OCI-LY1 (cell line): ENCODE results near the gene CTNND2.

Source experiments
- H2AFZ ChIP-seq: fragments of 200-600 bp; sonication (generic), shearing (Covaris generic); 2 replicates; pipeline ENCODE4 v1.6.0; 2014; ENCODE audit warnings: antibody characterized with exemption, mild to moderate bottlenecking, low read length
- H3F3A ChIP-seq: fragments of 200-600 bp; sonication (generic), shearing (Covaris generic); 2 replicates; pipeline ENCODE4 v1.6.0; 2014; ENCODE audit warnings: mild to moderate bottlenecking, antibody characterized with exemption, low read length, moderate library complexity; ENCODE audit not compliant: insufficient read depth
- H3K27ac ChIP-seq: fragments of 200-600 bp; sonication (generic); 2 replicates; pipeline ENCODE4 v1.5.1; 2014; ENCODE audit warnings: low read length, mixed run types, mild to moderate bottlenecking, low read depth; ENCODE audit not compliant: poor library complexity, severe bottlenecking
- H3K27me3 ChIP-seq: fragments of 200-600 bp; sonication (generic); 2 replicates; pipeline ENCODE4 v1.6.0; 2014; ENCODE audit warnings: antibody characterized with exemption, mild to moderate bottlenecking, low read length, moderate library complexity; ENCODE audit not compliant: insufficient read depth
- H3K36me3 ChIP-seq: fragments of 200-600 bp; sonication (generic); 2 replicates; pipeline ENCODE4 v1.6.1; 2014; ENCODE audit warnings: mild to moderate bottlenecking, antibody characterized with exemption, low read length, moderate library complexity, mixed read lengths; ENCODE audit not compliant: insufficient read depth
- H3K4me1 ChIP-seq: fragments of 200-600 bp; sonication (generic); 2 replicates; pipeline ENCODE4 v1.5.1; 2014; ENCODE audit warnings: mild to moderate bottlenecking, low read length, moderate library complexity; ENCODE audit not compliant: insufficient read depth, severe bottlenecking
- H3K4me2 ChIP-seq: fragments of 200-600 bp; sonication (generic), shearing (Covaris generic); 2 replicates; pipeline ENCODE4 v1.6.1; 2014; ENCODE audit warnings: low read length
- H3K4me3 ChIP-seq: fragments of 200-600 bp; sonication (generic); 2 replicates; pipeline ENCODE4 v1.5.1; 2014; ENCODE audit warnings: low read length, low read depth, mild to moderate bottlenecking, mixed read lengths; ENCODE audit not compliant: poor library complexity, severe bottlenecking
- H3K79me2 ChIP-seq: fragments of 200-600 bp; shearing (Covaris generic); 2 replicates; pipeline ENCODE4 v1.6.1; 2016; ENCODE audit warnings: mixed run types, low read length, mixed read lengths; ENCODE audit not compliant: insufficient read depth
- H3K9ac ChIP-seq: fragments of 200-600 bp; sonication (generic), shearing (Covaris generic); 2 replicates; pipeline ENCODE4 v1.6.1; 2014; ENCODE audit warnings: mild to moderate bottlenecking, low read length, mixed read lengths
- H3K9me2 ChIP-seq: fragments of 200-600 bp; sonication (generic), shearing (Covaris generic); 2 replicates; pipeline ENCODE4 v1.6.1; 2014; ENCODE audit warnings: low read depth, mild to moderate bottlenecking, low read length, mixed read lengths
- H3K9me3 ChIP-seq: fragments of 200-600 bp; shearing (Covaris generic); 2 replicates; pipeline ENCODE4 v1.6.1; 2014; ENCODE audit warnings: low read length, mixed read lengths
- H4K20me1 ChIP-seq: fragments of 200-600 bp; sonication (generic), shearing (Covaris generic); 2 replicates; pipeline ENCODE4 v1.6.0; 2016; ENCODE audit warnings: mild to moderate bottlenecking, low read length; ENCODE audit not compliant: insufficient read depth
- CTCF ChIP-seq: fragments of 200-600 bp; sonication (generic), shearing (Covaris generic); IDR thresholded peaks from 2 replicates; pipeline ENCODE4 v1.5.1; 2017; ENCODE audit warnings: mild to moderate bottlenecking, antibody characterized with exemption, low read length, moderate library complexity, mixed read lengths
- EZH2 ChIP-seq: fragments of 200-600 bp; sonication (generic), shearing (Covaris generic); IDR thresholded peaks from 2 replicates; pipeline ENCODE4 v1.8.0; 2017; ENCODE audit warnings: borderline replicate concordance, mixed run types, mild to moderate bottlenecking, antibody characterized with exemption, low read length, moderate library complexity, mixed read lengths

Gene CTNND2

GRCh38 chr5:10974850-10975249 is 929.4 kb downstream of the CTNND2 start:
- H3K4me3 ChIP-seq = no peak overlapping the region

GRCh38 chr5:10973316-10973715 is 930.9 kb downstream of the CTNND2 start:
- Histone ChIP-seq H3K4me3 (no peak overlapping the region), H3F3A (no peaks in the 10 kb centered on the region), H3K9ac (no peak overlapping the region), H3K4me2 (no peak overlapping the region), H3K79me2 (no peaks in the 10 kb centered on the region), H3K4me1 (no peaks in the 10 kb centered on the region), H2AFZ (no peak overlapping the region), H3K27ac (no peak overlapping the region), H4K20me1 (no peaks in the 10 kb centered on the region), H3K36me3 (no peaks in the 10 kb centered on the region), H3K9me3 (no peaks in the 10 kb centered on the region), H3K27me3 (peaks cover 4% of the 10 kb centered on the region), H3K9me2 (no peaks in the 10 kb centered on the region)
- TF ChIP-seq CTCF = no peak
- no peak for TF ChIP-seq EZH2

More at GRCh38 chr5:10974850-10975249, 929.4 kb downstream of the CTNND2 start:
- H3K27ac ChIP-seq = no peak overlapping the region
- H3K27me3 ChIP-seq = no peaks in the 10 kb centered on the region
- no peak overlapping the region for H3K4me2 ChIP-seq
- no peaks in the 10 kb centered on the region for H3F3A ChIP-seq
- H2AFZ ChIP-seq = no peak overlapping the region
- H4K20me1 ChIP-seq = no peaks in the 10 kb centered on the region
- H3K79me2 ChIP-seq = no peaks in the 10 kb centered on the region
- no peak overlapping the region for H3K9ac ChIP-seq
- no peaks in the 10 kb centered on the region for H3K9me3 ChIP-seq
- no peaks in the 10 kb centered on the region for H3K36me3 ChIP-seq
- TF ChIP-seq CTCF (no peak), EZH2 (no peak)
- H3K9me2 ChIP-seq = no peaks in the 10 kb centered on the region
- no peaks in the 10 kb centered on the region for H3K4me1 ChIP-seq

GRCh38 chr5:10969684-10970180 is 934.5 kb downstream of the CTNND2 start:
- H3K4me3 ChIP-seq = no peak overlapping the region
- no peak for TF ChIP-seq EZH2
- no peak for TF ChIP-seq CTCF
- H3K36me3 ChIP-seq = no peaks in the 10 kb centered on the region
- no peak overlapping the region for H3K4me2 ChIP-seq
- no peaks in the 10 kb centered on the region for H3K79me2 ChIP-seq
- H3K27me3 ChIP-seq = peaks cover 4% of the 10 kb centered on the region
- H3K4me1 ChIP-seq = no peaks in the 10 kb centered on the region
- no peaks in the 10 kb centered on the region for H3K9me3 ChIP-seq
- H3K9ac ChIP-seq = no peak overlapping the region
- H2AFZ ChIP-seq = no peak overlapping the region
- H3K27ac ChIP-seq = no peak overlapping the region
- H4K20me1 ChIP-seq = no peaks in the 10 kb centered on the region
- H3K9me2 ChIP-seq = no peaks in the 10 kb centered on the region
- no peaks in the 10 kb centered on the region for H3F3A ChIP-seq
